ENCODE data around the gene WIPF1. TPM values are rescaled to one million over a fixed set of nuclear protein-coding genes. Genes with fewer than 3 reads are reported as not detected.

Gene WIPF1
- total and polyA plus RNA-seq, 2 of the 13 experiments (the other 11 are each of a cell fraction or from before 2014, with no cell fraction given), result 0.01 TPM; not detected in 1

GRCh38 chr2:174590346-174590745 lies 7.3 kb downstream of the WIPF1 start (continued):
- TF ChIP-seq, protein P1, sequence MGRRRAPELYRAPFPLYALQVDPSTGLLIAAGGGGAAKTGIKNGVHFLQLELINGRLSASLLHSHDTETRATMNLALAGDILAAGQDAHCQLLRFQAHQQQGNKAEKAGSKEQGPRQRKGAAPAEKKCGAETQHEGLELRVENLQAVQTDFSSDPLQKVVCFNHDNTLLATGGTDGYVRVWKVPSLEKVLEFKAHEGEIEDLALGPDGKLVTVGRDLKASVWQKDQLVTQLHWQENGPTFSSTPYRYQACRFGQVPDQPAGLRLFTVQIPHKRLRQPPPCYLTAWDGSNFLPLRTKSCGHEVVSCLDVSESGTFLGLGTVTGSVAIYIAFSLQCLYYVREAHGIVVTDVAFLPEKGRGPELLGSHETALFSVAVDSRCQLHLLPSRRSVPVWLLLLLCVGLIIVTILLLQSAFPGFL (CRISPR knock-in tag; IDR thresholded peaks at IDR 0.05), result no peak
- no peak for TF ChIP-seq GPBP1L1 (CRISPR knock-in tag; IDR thresholded peaks at IDR 0.05)
- no peak for TF ChIP-seq THAP11 (CRISPR knock-in tag; IDR thresholded peaks at IDR 0.05)
- TF ChIP-seq GLMP (CRISPR knock-in tag; IDR thresholded peaks at IDR 0.05; ENCODE audit: borderline replicate concordance), result no peak
- TF ChIP-seq ATF1 (CRISPR knock-in tag; IDR thresholded peaks at IDR 0.05), result no peak
- no peak for TF ChIP-seq ZNF670 (CRISPR knock-in tag; IDR thresholded peaks at IDR 0.05; ENCODE audit: borderline replicate concordance)
- TF ChIP-seq PRDM4 (CRISPR knock-in tag; IDR thresholded peaks at IDR 0.05; ENCODE audit: borderline replicate concordance), result no peak
- TF ChIP-seq, protein P2, sequence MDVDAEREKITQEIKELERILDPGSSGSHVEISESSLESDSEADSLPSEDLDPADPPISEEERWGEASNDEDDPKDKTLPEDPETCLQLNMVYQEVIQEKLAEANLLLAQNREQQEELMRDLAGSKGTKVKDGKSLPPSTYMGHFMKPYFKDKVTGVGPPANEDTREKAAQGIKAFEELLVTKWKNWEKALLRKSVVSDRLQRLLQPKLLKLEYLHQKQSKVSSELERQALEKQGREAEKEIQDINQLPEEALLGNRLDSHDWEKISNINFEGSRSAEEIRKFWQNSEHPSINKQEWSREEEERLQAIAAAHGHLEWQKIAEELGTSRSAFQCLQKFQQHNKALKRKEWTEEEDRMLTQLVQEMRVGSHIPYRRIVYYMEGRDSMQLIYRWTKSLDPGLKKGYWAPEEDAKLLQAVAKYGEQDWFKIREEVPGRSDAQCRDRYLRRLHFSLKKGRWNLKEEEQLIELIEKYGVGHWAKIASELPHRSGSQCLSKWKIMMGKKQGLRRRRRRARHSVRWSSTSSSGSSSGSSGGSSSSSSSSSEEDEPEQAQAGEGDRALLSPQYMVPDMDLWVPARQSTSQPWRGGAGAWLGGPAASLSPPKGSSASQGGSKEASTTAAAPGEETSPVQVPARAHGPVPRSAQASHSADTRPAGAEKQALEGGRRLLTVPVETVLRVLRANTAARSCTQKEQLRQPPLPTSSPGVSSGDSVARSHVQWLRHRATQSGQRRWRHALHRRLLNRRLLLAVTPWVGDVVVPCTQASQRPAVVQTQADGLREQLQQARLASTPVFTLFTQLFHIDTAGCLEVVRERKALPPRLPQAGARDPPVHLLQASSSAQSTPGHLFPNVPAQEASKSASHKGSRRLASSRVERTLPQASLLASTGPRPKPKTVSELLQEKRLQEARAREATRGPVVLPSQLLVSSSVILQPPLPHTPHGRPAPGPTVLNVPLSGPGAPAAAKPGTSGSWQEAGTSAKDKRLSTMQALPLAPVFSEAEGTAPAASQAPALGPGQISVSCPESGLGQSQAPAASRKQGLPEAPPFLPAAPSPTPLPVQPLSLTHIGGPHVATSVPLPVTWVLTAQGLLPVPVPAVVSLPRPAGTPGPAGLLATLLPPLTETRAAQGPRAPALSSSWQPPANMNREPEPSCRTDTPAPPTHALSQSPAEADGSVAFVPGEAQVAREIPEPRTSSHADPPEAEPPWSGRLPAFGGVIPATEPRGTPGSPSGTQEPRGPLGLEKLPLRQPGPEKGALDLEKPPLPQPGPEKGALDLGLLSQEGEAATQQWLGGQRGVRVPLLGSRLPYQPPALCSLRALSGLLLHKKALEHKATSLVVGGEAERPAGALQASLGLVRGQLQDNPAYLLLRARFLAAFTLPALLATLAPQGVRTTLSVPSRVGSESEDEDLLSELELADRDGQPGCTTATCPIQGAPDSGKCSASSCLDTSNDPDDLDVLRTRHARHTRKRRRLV (CRISPR knock-in tag; IDR thresholded peaks at IDR 0.05), result no peak
- TF ChIP-seq, protein P3, sequence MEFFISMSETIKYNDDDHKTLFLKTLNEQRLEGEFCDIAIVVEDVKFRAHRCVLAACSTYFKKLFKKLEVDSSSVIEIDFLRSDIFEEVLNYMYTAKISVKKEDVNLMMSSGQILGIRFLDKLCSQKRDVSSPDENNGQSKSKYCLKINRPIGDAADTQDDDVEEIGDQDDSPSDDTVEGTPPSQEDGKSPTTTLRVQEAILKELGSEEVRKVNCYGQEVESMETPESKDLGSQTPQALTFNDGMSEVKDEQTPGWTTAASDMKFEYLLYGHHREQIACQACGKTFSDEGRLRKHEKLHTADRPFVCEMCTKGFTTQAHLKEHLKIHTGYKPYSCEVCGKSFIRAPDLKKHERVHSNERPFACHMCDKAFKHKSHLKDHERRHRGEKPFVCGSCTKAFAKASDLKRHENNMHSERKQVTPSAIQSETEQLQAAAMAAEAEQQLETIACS (CRISPR knock-in tag; IDR thresholded peaks at IDR 0.05), result no peak
